Esophagus (tissue), 2 donors: ENCODE measurements around the gene SH3RF2. TPM values are rescaled to one million over a fixed set of nuclear protein-coding genes. Genes with fewer than 3 reads are reported as not detected.

ENCODE experiments used
- H3K27ac ChIP-seq, 2 donors: one replicate each; pipeline ENCODE4 v1.5.1; 2013; ENCODE audit warnings: low read depth in 2 of 2, mild to moderate bottlenecking in 2 of 2, inconsistent platforms in 1 of 2, low read length in 1 of 2, moderate library complexity in 1 of 2
- H3K27me3 ChIP-seq, 2 donors: one replicate each; pipeline ENCODE4 v1.6.1; 2013; ENCODE audit warnings: low read length in 2 of 2, control low read depth in 1 of 2, mild to moderate bottlenecking in 1 of 2; ENCODE audit not compliant: insufficient read depth in 2 of 2, control insufficient read depth in 1 of 2
- H3K36me3 ChIP-seq, 2 donors: one replicate each; pipeline ENCODE4 v1.6.1; 2013; ENCODE audit warnings: low read length in 1 of 2; ENCODE audit not compliant: control insufficient read depth in 2 of 2, insufficient read depth in 2 of 2
- H3K4me1 ChIP-seq, 2 donors: one replicate each; pipeline ENCODE4 v1.6.1; 2013; ENCODE audit warnings: low read length in 1 of 2; ENCODE audit not compliant: control insufficient read depth in 2 of 2, insufficient read depth in 2 of 2
- H3K4me3 ChIP-seq, 2 donors: one replicate each; pipeline ENCODE4 v1.5.1; 2013; ENCODE audit warnings: low read length in 2 of 2, mild to moderate bottlenecking in 2 of 2, low read depth in 1 of 2, moderate library complexity in 1 of 2
- H3K9me3 ChIP-seq, 2 donors: one replicate each; pipeline ENCODE4 v1.6.1; 2013; ENCODE audit warnings: mild to moderate bottlenecking in 2 of 2, low read depth in 1 of 2, low read length in 1 of 2, moderate library complexity in 1 of 2; ENCODE audit not compliant: control insufficient read depth in 2 of 2, insufficient read depth in 1 of 2
- WGBS, 2 donors: extraction: QIAGEN DNeasy Blood & Tissue Kit; methylation state at CpG; one replicate each; pipeline ENCODE4 v1.1.7; 2013; 5-methylcytosine and 5-hydroxymethylcytosine counted together
- polyA plus RNA-seq, 2 donors: library from polyadenylated mRNA; stranded (reverse); fragments of 200-250 nt; gene quantifications; one replicate each; pipeline ENCODE4 v1.2.3, GENCODE V29; 2013
- donor health status: healthy with polysubstance abuse.
- donor health status: Bipolar disorder and iron deficiency.

Gene SH3RF2
- polyA plus RNA-seq, 2 donors: 24.9 to 43.2 TPM

DNA sequence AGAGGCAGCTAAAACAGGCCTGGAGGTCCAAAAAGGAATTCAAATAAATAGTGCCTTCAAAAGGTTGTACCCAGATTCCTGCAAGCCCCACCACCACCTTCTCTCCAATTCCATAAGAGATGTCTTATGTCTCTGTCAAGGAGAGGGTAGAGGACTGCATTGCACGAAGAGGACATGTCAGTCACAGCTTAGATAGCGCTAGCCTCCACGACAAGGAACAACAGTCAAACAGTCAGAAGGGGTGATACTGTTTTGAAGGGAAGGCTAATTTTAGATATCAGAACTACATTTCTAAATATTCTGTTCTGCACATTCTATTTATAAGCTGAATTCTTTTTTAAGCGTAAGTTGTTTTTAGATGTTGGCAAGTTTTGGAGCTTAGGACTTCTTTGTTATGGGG lies 134.8 kb downstream of the SH3RF2 start:
- no peak overlapping the region for H3K4me3 ChIP-seq
- no peaks in the 10 kb centered on the region for H3K27me3 ChIP-seq
- H3K36me3 ChIP-seq: peaks cover 0 to 6% of the 10 kb centered on the region in 2 donors
- H3K4me1 ChIP-seq: no peaks in the 10 kb centered on the region
- 63 to 69% methylated on average over 4 of the region's 4 CpGs for WGBS, 2 donors
- no peaks in the 10 kb centered on the region for H3K9me3 ChIP-seq
- H3K27ac ChIP-seq: no peak overlapping the region

DNA sequence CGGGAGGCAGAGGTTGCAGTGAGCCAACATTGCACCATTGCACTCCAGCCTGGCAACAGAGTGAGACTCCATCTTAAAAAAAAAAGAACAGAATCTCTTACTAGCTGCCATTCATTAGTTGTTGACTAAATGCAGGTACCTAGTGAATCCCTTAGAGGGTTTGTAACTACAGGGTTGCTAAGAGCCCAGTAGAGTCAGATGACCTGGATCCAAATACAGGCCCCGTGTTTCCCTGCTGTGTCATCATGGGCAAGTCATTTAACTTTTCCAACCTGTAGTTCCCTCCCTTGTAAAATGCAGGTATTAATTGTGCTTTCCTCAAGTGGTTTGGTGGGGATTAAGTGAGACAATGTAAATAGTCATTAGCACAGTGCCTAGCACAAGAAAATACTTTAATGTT lies 136.2 kb downstream of the SH3RF2 start:
- H3K27me3 ChIP-seq: no peaks in the 10 kb centered on the region
- no peak overlapping the region for H3K4me3 ChIP-seq
- 75 to 98% methylated on average over 2 of the region's 2 CpGs for WGBS, 2 donors
- no peak overlapping the region for H3K27ac ChIP-seq
- H3K4me1 ChIP-seq: no peaks in the 10 kb centered on the region
- no peaks in the 10 kb centered on the region for H3K9me3 ChIP-seq
- no peaks in the 10 kb centered on the region for H3K36me3 ChIP-seq

DNA sequence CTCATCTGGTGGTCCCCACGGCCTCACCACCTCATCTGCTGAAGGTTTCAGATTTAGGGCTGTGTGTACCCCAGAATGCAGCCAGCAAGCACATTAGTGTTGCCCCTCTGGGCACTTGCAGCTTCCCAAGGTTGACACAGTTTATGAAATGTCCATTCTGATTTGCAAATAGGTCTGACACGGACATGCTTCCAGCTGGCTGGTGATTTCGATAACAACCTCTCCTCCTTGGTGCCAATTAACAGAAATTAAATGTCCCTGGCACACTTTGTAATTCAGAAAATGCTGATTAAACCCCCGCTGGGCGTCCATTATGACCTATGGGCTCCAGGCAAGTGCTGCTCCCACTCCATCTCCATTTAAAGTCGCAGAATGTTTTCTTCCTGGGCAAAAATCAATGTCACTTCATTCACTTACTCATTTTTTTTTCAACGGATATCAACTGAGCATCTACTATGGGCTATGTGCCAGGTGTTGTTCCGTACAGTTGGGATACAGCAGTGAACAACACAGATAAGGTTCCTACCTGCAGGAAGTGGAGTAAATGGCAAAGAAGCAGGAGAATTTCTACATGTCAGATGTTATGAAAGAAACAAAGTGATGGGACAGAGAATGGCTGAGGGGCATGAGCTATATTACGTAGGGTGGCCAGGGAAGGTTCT lies 137.0 kb downstream of the SH3RF2 start:
- WGBS, 2 donors: 57 to 68% methylated on average over 9 of the region's 9 CpGs
- no peaks in the 10 kb centered on the region for H3K9me3 ChIP-seq
- H3K36me3 ChIP-seq: no peaks in the 10 kb centered on the region
- no peaks in the 10 kb centered on the region for H3K27me3 ChIP-seq
- no peaks in the 10 kb centered on the region for H3K4me1 ChIP-seq
- H3K4me3 ChIP-seq: no peak overlapping the region
- no peak overlapping the region for H3K27ac ChIP-seq

DNA sequence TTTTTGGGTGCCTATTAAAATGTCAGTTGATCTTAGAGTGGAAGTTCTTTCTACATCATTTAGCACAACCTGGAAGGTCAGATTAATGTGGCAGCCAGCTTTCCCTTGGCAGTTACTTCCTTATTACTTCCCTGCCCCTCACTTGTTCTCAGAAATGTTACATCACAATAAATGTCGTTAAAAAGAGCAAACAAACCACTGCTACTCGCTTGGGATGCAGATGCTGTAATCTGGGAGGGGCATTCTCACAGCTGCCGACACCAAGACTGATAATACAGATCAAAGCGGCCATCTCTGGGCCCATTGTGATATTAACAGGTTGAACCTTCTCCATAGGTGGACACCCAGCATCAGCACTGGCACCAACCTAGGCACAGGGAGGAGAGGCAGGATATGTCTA lies 139.7 kb downstream of the SH3RF2 start:
- no peak overlapping the region for H3K27ac ChIP-seq
- no peaks in the 10 kb centered on the region for H3K36me3 ChIP-seq
- 48 to 55% methylated on average over 4 of the region's 4 CpGs for WGBS, 2 donors
- no peaks in the 10 kb centered on the region for H3K9me3 ChIP-seq
- H3K27me3 ChIP-seq: no peaks in the 10 kb centered on the region
- no peak overlapping the region for H3K4me3 ChIP-seq
- no peaks in the 10 kb centered on the region for H3K4me1 ChIP-seq

DNA sequence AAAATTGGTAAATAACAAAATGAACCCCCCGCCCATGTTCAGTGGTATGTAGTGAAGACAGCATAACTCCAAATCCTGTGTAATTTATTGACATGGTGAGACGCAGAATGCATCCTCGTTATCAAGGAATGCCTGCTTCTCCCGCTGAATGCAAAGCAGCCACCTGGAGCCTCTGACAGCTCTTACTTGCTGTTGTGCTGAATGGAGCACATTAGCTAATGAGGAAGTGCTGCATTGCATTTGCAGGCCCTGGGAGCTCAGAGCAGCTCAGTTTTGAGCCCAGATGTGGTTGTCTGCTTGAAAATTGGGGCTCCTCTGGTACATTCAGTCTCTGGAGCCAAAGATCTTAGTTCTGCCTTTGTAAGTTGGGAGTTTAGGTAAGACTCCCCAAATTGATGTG lies 140.1 kb downstream of the SH3RF2 start:
- Histone ChIP-seq H3K27me3 (no peaks in the 10 kb centered on the region), H3K9me3 (no peaks in the 10 kb centered on the region), H3K36me3 (no peaks in the 10 kb centered on the region), H3K27ac (no peak overlapping the region), H3K4me1 (no peaks in the 10 kb centered on the region), H3K4me3 (no peak overlapping the region)
- 67 to 81% methylated on average over 4 of the region's 4 CpGs for WGBS, 2 donors

DNA sequence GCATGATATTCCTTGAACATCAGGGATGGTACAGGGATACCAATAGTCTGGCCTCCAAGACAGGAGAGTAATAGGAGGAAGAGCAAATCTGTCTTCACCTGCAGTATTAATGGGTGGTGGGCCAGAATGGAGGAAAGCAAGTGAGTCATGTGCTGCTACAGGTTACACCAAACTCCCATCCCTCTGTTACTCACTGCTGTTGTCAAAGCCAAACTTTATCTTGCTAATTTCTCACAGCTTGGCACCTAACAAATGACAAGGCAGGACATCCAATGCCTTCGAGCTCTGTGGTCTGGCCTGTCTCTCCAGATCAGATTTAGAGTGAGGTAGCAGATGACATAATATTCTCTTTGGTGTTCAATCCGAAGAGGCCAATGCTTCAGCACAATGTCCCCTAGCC lies 142.2 kb downstream of the SH3RF2 start:
- no peaks in the 10 kb centered on the region for H3K4me1 ChIP-seq
- no peaks in the 10 kb centered on the region for H3K36me3 ChIP-seq
- no peaks in the 10 kb centered on the region for H3K27me3 ChIP-seq
- no peak overlapping the region for H3K4me3 ChIP-seq
- H3K9me3 ChIP-seq: no peaks in the 10 kb centered on the region
- no peak overlapping the region for H3K27ac ChIP-seq
- 51 to 62% methylated on average over 2 of the region's 2 CpGs for WGBS, 2 donors

DNA sequence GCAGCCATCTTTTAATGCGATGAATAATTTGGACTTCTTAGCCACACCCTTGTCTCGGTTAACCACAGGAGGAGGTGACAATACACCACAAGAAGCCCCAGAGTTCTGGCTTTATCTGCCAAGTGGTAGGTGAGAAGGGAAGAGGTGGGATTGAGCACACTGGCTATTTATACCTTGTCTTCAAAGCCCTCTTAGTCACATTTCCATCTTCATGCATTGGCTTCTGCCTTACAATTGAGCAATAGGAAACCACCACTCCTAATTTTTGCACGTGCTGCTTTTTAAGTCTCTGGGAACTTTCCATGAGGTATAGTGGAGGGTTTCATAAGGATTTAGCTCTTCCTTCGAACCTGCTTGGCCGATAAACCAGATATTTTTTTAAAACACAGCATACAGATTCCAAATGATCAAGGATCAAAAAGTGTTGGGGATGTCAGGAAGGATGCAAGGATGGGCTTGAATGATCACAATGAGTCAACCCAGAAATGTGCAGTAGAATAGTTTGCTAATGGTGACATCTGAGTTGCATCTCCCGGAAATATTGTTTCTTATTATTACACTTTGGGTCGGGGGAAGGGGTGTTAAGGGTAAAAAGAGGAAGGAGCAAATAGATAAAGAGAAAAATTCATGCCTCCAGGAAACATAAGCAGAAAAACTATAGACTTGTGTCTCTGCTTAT lies 143.5 kb downstream of the SH3RF2 start:
- Histone ChIP-seq H3K4me1 (no peaks in the 10 kb centered on the region), H3K36me3 (no peaks in the 10 kb centered on the region), H3K9me3 (no peaks in the 10 kb centered on the region), H3K4me3 (no peak overlapping the region), H3K27ac (no peak overlapping the region), H3K27me3 (no peaks in the 10 kb centered on the region)
- 55 to 61% methylated on average over 7 of the region's 7 CpGs for WGBS, 2 donors

DNA sequence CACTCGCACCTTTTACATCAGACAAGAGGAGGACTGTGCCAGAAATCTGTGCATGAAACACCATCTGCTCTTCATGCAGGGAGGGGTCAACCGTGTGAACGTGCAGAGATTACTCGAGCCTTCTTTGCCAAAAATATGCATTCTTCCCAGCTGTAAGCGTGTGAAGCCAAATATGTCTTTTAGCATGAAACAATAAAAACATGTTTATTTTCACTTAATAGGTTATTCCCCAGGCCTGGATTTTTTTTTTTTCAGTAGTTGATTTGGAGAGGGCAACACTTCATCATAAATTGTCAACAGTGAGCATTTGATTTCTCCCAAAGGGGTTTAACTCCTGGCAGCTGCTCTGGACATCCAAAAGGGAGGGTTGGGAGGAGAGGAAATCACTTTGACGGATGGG lies 145.2 kb downstream of the SH3RF2 start:
- Histone ChIP-seq H3K9me3 (no peaks in the 10 kb centered on the region), H3K27ac (no peak overlapping the region), H3K4me1 (no peaks in the 10 kb centered on the region), H3K36me3 (no peaks in the 10 kb centered on the region), H3K27me3 (no peaks in the 10 kb centered on the region), H3K4me3 (no peak overlapping the region)
- 47 to 54% methylated on average over 6 of the region's 6 CpGs for WGBS, 2 donors

DNA sequence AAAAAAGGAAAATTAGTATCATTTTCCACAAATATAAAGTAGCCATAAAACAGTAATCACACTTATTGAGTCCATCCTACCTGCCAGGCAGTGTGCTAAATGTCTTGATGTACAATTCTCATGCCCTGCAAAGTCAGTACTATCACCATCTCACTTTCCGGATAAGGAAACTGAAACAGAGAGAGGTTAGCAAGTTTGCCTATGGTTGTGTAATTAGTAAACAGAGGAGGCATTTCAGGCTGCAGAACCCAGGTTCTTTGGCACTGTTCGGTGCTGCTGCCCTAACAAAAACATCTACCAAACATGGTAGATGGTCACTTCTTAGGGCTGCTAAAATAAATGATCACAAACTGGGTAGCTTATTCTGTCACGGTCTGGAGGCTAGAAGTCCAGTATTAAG lies 146.4 kb downstream of the SH3RF2 start:
- Histone ChIP-seq H3K4me1 (no peaks in the 10 kb centered on the region), H3K27me3 (no peaks in the 10 kb centered on the region), H3K36me3 (no peaks in the 10 kb centered on the region), H3K9me3 (no peaks in the 10 kb centered on the region), H3K4me3 (no peak overlapping the region), H3K27ac (no peak overlapping the region)
- WGBS, 2 donors: 82 to 87% methylated on average over 3 of the region's 3 CpGs

DNA sequence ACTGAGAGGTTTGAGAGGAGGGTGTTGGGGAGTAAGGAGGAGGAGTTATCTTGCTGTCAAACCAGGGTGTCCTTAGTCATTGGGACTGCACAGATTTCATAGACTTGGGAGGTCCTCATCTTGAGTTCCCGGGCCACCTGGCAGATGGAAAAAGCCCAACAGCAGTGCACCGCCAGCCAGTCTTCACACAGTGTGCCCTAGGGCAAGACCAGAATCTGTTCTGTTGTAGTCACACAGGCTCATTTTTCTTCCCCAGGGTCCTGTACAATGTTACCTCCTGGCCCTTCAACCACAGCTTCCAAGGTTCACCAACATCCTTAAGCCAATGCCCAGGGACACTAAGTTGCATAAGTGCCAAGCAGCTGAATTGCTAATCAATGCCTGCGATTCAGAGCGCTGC lies 148.0 kb downstream of the SH3RF2 start:
- 95% methylated on average over 4 of the region's 4 CpGs for WGBS, 2 donors
- no peaks in the 10 kb centered on the region for H3K4me1 ChIP-seq
- no peaks in the 10 kb centered on the region for H3K27me3 ChIP-seq
- H3K9me3 ChIP-seq: no peaks in the 10 kb centered on the region
- no peaks in the 10 kb centered on the region for H3K36me3 ChIP-seq
- no peak overlapping the region for H3K4me3 ChIP-seq
- H3K27ac ChIP-seq: no peak overlapping the region
